ENCODE measurements around the gene CTSF. TPM values are rescaled to one million over a fixed set of nuclear protein-coding genes. Genes with fewer than 3 reads are reported as not detected.

The CTSF gene
- total RNA-seq, 2 experiments from 2014 or later = 16.0 to 16.8 TPM

GRCh38 chr11:66559142-66559865 is 9.1 kb downstream of the CTSF start:
- Histone ChIP-seq H3K36me3 (ENCODE audit: insufficient read depth, low read length) (no peaks in the 10 kb centered on the region), H3K4me3 (ENCODE audit: low read length) (no peak overlapping the region), H3K4me1 (ENCODE audit: insufficient read depth, low read length) (peaks cover 9% of the 10 kb centered on the region), H3K27ac (ENCODE audit: low read depth in 1 of 2, low read length in 2 of 2) (no peak overlapping the region), H3K27me3 (ENCODE audit: control insufficient read depth in 1 of 2, insufficient read depth in 2 of 2, low read length in 2 of 2) (peaks cover 8 to 9% of the 10 kb centered on the region in 2 experiments), H3K9me3 (ENCODE audit: control insufficient read depth in 1 of 2, insufficient read depth in 1 of 2, low read length in 2 of 2) (peaks cover 0 to 6% of the 10 kb centered on the region in 2 experiments)
- H3K27ac Mint-ChIP-seq = no peak overlapping the region
- no peaks in the 10 kb centered on the region for H3K36me3 Mint-ChIP-seq (ENCODE audit: low read depth)
- intact Hi-C loops (cut with DNase I, micrococcal nuclease) = no loop called here
- ChIA-PET CTCF (interaction anchor here (0.6 kb wide), 1 partner anchor 1224 kb away, joined by 3 read pairs; no protein-coding TSS in a partner anchor), POLR2A (interaction anchor here (0.6 to 1.2 kb wide), 2 partner anchors 60 to 79 kb away, joined by 3 to 4 read pairs; partner anchors contain the start of gene RBM4)
- ATAC-seq (ENCODE audit: poor library complexity) = peak; percentile 85
- H3K9me3 Mint-ChIP-seq = no peaks in the 10 kb centered on the region
- H3K4me3 Mint-ChIP-seq = no peak overlapping the region
- no peak for TF ChIP-seq CTCF (IDR thresholded peaks at IDR 0.05)
- peaks cover 5% of the 10 kb centered on the region for H3K4me1 Mint-ChIP-seq (ENCODE audit: low read depth)
- peak in 9 of 14 experiments; percentile 7 to 72 (median 43) for DNase-seq
- peaks cover 14% of the 10 kb centered on the region for H3K27me3 Mint-ChIP-seq

- Histone ChIP-seq H3K4me3 (ENCODE audit: low read length) (no peak overlapping the region), H3K9me3 (ENCODE audit: control insufficient read depth in 1 of 2, insufficient read depth in 1 of 2, low read length in 2 of 2) (peaks cover 0 to 6% of the 10 kb centered on the region in 2 experiments), H3K27ac (ENCODE audit: low read depth in 1 of 2, low read length in 2 of 2) (no peak overlapping the region), H3K27me3 (ENCODE audit: control insufficient read depth in 1 of 2, insufficient read depth in 2 of 2, low read length in 2 of 2) (peaks cover 8 to 9% of the 10 kb centered on the region in 2 experiments), H3K4me1 (ENCODE audit: insufficient read depth, low read length) (peaks cover 9% of the 10 kb centered on the region), H3K36me3 (ENCODE audit: insufficient read depth, low read length) (no peaks in the 10 kb centered on the region)
- Mint-ChIP-seq H3K9me3 (no peaks in the 10 kb centered on the region), H3K27me3 (peaks cover 14% of the 10 kb centered on the region), H3K4me3 (no peak overlapping the region), H3K4me1 (ENCODE audit: low read depth) (peaks cover 5% of the 10 kb centered on the region), H3K36me3 (ENCODE audit: low read depth) (no peaks in the 10 kb centered on the region), H3K27ac (no peak overlapping the region)
- intact Hi-C loops (cut with DNase I, micrococcal nuclease) = no loop called here
- TF ChIP-seq CTCF (IDR thresholded peaks at IDR 0.05) = no peak
- ChIA-PET POLR2A (no interaction called here), CTCF (no interaction called here)
- ATAC-seq (ENCODE audit: poor library complexity) (no peak), DNase-seq (no peak)
Measured at GRCh38 chr11:66557733-66558326, 10.6 kb downstream of the CTSF start.

GRCh38 chr11:66556086-66556485 is 12.3 kb downstream of the CTSF start:
- ChIA-PET POLR2A (no interaction called here), CTCF (no interaction called here)
- Histone ChIP-seq H3K27me3 (ENCODE audit: control insufficient read depth in 1 of 2, insufficient read depth in 2 of 2, low read length in 2 of 2) (peaks cover 8 to 9% of the 10 kb centered on the region in 2 experiments), H3K27ac (ENCODE audit: low read depth in 1 of 2, low read length in 2 of 2) (no peak overlapping the region), H3K4me3 (ENCODE audit: low read length) (no peak overlapping the region), H3K36me3 (ENCODE audit: insufficient read depth, low read length) (no peaks in the 10 kb centered on the region), H3K9me3 (ENCODE audit: control insufficient read depth in 1 of 2, insufficient read depth in 1 of 2, low read length in 2 of 2) (peaks cover 0 to 6% of the 10 kb centered on the region in 2 experiments), H3K4me1 (ENCODE audit: insufficient read depth, low read length) (peaks cover 9% of the 10 kb centered on the region)
- no peaks in the 10 kb centered on the region for H3K9me3 Mint-ChIP-seq
- H3K27ac Mint-ChIP-seq = no peak overlapping the region
- no peak for ATAC-seq (ENCODE audit: poor library complexity)
- H3K4me1 Mint-ChIP-seq (ENCODE audit: low read depth) = peaks cover 5% of the 10 kb centered on the region
- no peaks in the 10 kb centered on the region for H3K36me3 Mint-ChIP-seq (ENCODE audit: low read depth)
- TF ChIP-seq CTCF (IDR thresholded peaks at IDR 0.05) = no peak
- DNase-seq = no peak
- H3K4me3 Mint-ChIP-seq = no peak overlapping the region
- peaks cover 14% of the 10 kb centered on the region for H3K27me3 Mint-ChIP-seq
- intact Hi-C loops (cut with DNase I, micrococcal nuclease) = no loop called here

All from CD4-positive, alpha-beta T cell (primary cell).